Trophoblast cell (in vitro differentiated cells and primary cell): ENCODE data around the gene ZNF683.

Source experiments
- DNase-seq, 2 donors: peaks; one replicate each; pipeline ENCODE4 v3.0.0-alpha.2; 2016
- H2AFZ ChIP-seq: 2 replicates; pipeline ENCODE4 v1.6.1; 2013; ENCODE audit warnings: low read length, moderate library complexity, mild to moderate bottlenecking; ENCODE audit not compliant: insufficient read depth, poor library complexity
- H2AK5ac ChIP-seq: 2 replicates; pipeline ENCODE4 v1.6.1; 2013; ENCODE audit warnings: mild to moderate bottlenecking, low read length
- H2BK120ac ChIP-seq: 2 replicates; pipeline ENCODE4 v1.6.1; 2013; ENCODE audit warnings: low read length, mild to moderate bottlenecking, moderate library complexity; ENCODE audit not compliant: insufficient read depth, poor library complexity
- H2BK12ac ChIP-seq: 2 replicates; pipeline ENCODE4 v1.6.1; 2013; ENCODE audit warnings: mild to moderate bottlenecking, low read length, moderate library complexity
- H2BK5ac ChIP-seq: 2 replicates; pipeline ENCODE4 v1.6.1; 2013; ENCODE audit warnings: low read length, low read depth, moderate library complexity, mild to moderate bottlenecking; ENCODE audit not compliant: poor library complexity
- H3K14ac ChIP-seq: 2 replicates; pipeline ENCODE4 v1.6.1; 2013; ENCODE audit warnings: mild to moderate bottlenecking, low read length
- H3K18ac ChIP-seq: 2 replicates; pipeline ENCODE4 v1.6.1; 2013; ENCODE audit warnings: mild to moderate bottlenecking, low read length
- H3K23ac ChIP-seq: 2 replicates; pipeline ENCODE4 v1.6.1; 2013; ENCODE audit warnings: low read length
- H3K27ac ChIP-seq: 2 replicates; pipeline ENCODE4 v1.5.1; 2013; ENCODE audit warnings: low read depth, mild to moderate bottlenecking, inconsistent platforms, low read length, moderate library complexity
- H3K27me3 ChIP-seq: 2 replicates; pipeline ENCODE4 v1.6.1; 2013; ENCODE audit warnings: inconsistent platforms, mild to moderate bottlenecking, low read length, moderate library complexity; ENCODE audit not compliant: insufficient read depth
- H3K36me3 ChIP-seq, 2 experiments: 1 replicate in 1 of 2; 2 replicates in 1 of 2; pipeline ENCODE4 v1.6.1; 2013; ENCODE audit warnings: low read length in 2 of 2, mild to moderate bottlenecking in 2 of 2, moderate library complexity in 1 of 2; ENCODE audit not compliant: insufficient read depth in 2 of 2, control insufficient read depth in 1 of 2
- H3K4ac ChIP-seq: 2 replicates; pipeline ENCODE4 v1.6.1; 2013; ENCODE audit warnings: low read depth, mild to moderate bottlenecking, low read length, moderate library complexity
- H3K4me1 ChIP-seq, 2 experiments: 1 replicate in 1 of 2; 2 replicates in 1 of 2; pipeline ENCODE4 v1.6.1; 2013; ENCODE audit warnings: low read length in 2 of 2, mild to moderate bottlenecking in 2 of 2, moderate library complexity in 1 of 2; ENCODE audit not compliant: insufficient read depth in 2 of 2, control insufficient read depth in 1 of 2
- H3K4me2 ChIP-seq: 2 replicates; pipeline ENCODE4 v1.6.1; 2013; ENCODE audit warnings: inconsistent platforms, mild to moderate bottlenecking, low read length, moderate library complexity
- H3K4me3 ChIP-seq: 2 replicates; pipeline ENCODE4 v1.5.1; 2013; ENCODE audit warnings: mild to moderate bottlenecking, low read depth, low read length, inconsistent platforms
- H3K79me1 ChIP-seq: one replicate; pipeline ENCODE4 v1.6.1; 2013; ENCODE audit warnings: low read length
- H3K79me2 ChIP-seq: 2 replicates; pipeline ENCODE4 v1.6.1; 2013; ENCODE audit warnings: low read length, mild to moderate bottlenecking; ENCODE audit not compliant: control insufficient read depth, insufficient read depth, poor library complexity
- H3K9ac ChIP-seq: 2 replicates; pipeline ENCODE4 v1.6.1; 2013; ENCODE audit warnings: mild to moderate bottlenecking, low read length
- H3K9me3 ChIP-seq: 2 replicates; pipeline ENCODE4 v1.6.1; 2013; ENCODE audit warnings: low read depth, mild to moderate bottlenecking, control low read depth, inconsistent platforms, low read length; ENCODE audit not compliant: insufficient read depth
- H4K12ac ChIP-seq: 2 replicates; pipeline ENCODE4 v1.6.1; 2013; ENCODE audit warnings: low read depth, mild to moderate bottlenecking, low read length, moderate library complexity
- H4K8ac ChIP-seq: 2 replicates; pipeline ENCODE4 v1.6.1; 2013; ENCODE audit warnings: low read depth, mild to moderate bottlenecking, low read length, moderate library complexity
- H4K91ac ChIP-seq: one replicate; pipeline ENCODE4 v1.6.1; 2013; ENCODE audit warnings: low read depth, mild to moderate bottlenecking, low read length, moderate library complexity
- WGBS: extraction: QIAGEN DNeasy Blood & Tissue Kit; methylation state at CpG from one replicate; pipeline ENCODE4 v1.1.7; 2013; ENCODE audit warnings: missing lambda C conversion rate; ENCODE audit not compliant: insufficient read length, insufficient coverage; ENCODE audit errors: extremely low coverage; 5-methylcytosine and 5-hydroxymethylcytosine counted together

ZNF683 gene

DNA sequence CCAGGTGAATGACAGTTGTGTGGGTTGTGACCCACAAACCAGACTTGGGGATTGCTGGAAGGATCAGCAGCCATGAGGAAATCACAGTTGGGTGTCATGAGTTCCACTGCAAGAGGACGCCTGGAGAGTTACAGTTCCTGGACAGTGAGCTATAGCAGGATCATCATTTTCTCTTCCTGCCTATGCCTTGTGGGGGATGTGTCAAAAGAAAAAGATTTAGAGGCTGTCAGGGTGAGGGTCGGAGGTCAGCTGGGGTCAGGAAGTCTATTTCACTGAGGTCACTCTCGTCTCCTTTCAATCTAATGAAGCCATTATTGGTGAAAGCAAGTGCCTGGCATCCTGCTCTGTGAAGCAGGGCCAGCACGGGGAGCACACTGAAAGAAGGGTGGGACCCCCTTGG lies 31.1 kb upstream of the ZNF683 start:
- Histone ChIP-seq H3K4me2 (no peak overlapping the region), H4K12ac (no peak overlapping the region), H2BK120ac (no peak overlapping the region), H3K36me3 (no peaks in the 10 kb centered on the region), H3K79me2 (no peaks in the 10 kb centered on the region), H3K4me1 (peaks cover 0 to 6% of the 10 kb centered on the region in 2 experiments), H2AK5ac (no peak overlapping the region), H3K18ac (no peak overlapping the region), H2AFZ (no peak overlapping the region), H3K27me3 (no peaks in the 10 kb centered on the region), H3K9ac (no peak overlapping the region), H2BK12ac (no peak overlapping the region), H3K23ac (no peak overlapping the region), H3K79me1 (no peaks in the 10 kb centered on the region), H4K91ac (no peak overlapping the region), H4K8ac (no peak overlapping the region), H3K14ac (no peak overlapping the region), H3K9me3 (no peaks in the 10 kb centered on the region), H3K4me3 (no peak overlapping the region), H3K4ac (no peak overlapping the region), H2BK5ac (no peak overlapping the region), H3K27ac (no peak overlapping the region)
- no CpG with 5 or more reads among the region's 4 CpGs for WGBS
- no peak for DNase-seq

DNA sequence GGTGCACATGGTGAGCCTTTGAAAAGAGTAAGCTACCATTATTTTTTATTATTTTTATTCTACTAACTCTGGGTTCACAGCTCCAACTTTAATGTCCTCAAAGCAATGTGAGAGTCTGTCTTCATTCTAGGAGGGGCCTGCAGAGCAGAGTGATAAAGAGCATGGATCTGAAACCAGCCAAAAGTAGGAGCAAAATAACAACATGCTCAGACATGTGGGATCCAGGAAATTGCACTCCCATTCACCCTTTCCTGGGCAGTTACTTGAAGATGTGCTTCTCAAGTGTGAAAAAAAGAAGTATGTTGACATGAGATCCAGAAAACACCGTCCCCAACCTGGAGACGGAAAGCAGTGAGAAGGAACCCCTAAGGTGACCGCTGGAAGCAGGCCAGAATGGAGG lies 29.3 kb upstream of the ZNF683 start:
- Histone ChIP-seq H3K36me3 (no peaks in the 10 kb centered on the region), H4K8ac (no peak overlapping the region), H2AK5ac (no peak overlapping the region), H3K14ac (no peak overlapping the region), H4K91ac (no peak overlapping the region), H3K9ac (no peak overlapping the region), H3K27ac (no peak overlapping the region), H3K4me2 (no peak overlapping the region), H4K12ac (no peak overlapping the region), H3K4ac (no peak overlapping the region), H2BK12ac (no peak overlapping the region), H3K79me2 (no peaks in the 10 kb centered on the region), H3K4me1 (peaks cover 0 to 5% of the 10 kb centered on the region in 2 experiments), H2BK120ac (no peak overlapping the region), H2AFZ (no peak overlapping the region), H3K23ac (no peak overlapping the region), H3K9me3 (no peaks in the 10 kb centered on the region), H3K27me3 (no peaks in the 10 kb centered on the region), H3K4me3 (no peak overlapping the region), H3K79me1 (no peaks in the 10 kb centered on the region), H3K18ac (no peak overlapping the region), H2BK5ac (no peak overlapping the region)
- no peak for DNase-seq
- no CpG with 5 or more reads among the region's 3 CpGs for WGBS

DNA sequence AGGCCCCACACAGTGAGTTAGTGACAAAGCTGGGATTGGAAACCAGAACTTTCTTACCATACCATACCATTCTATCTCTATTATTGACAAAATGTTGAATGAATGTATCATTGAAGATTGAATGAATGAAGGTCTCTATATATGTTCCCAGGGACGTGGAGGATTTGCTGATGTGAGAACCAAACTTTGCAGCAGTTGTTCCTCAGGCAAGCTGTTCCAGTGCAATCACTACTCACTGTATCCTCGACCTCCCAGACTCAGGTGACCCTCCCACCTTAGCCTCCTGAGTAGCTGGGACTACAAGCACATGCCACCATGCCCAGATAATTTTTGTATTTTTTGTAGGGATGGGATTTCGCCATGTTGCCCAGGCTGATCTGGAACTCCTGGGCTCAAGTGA lies 26.5 kb upstream of the ZNF683 start:
- Histone ChIP-seq H3K79me1 (no peaks in the 10 kb centered on the region), H3K9ac (no peak overlapping the region), H4K8ac (no peak overlapping the region), H3K79me2 (no peaks in the 10 kb centered on the region), H3K27ac (no peak overlapping the region), H3K4ac (no peak overlapping the region), H2BK120ac (no peak overlapping the region), H3K9me3 (no peaks in the 10 kb centered on the region), H3K23ac (no peak overlapping the region), H3K27me3 (no peaks in the 10 kb centered on the region), H3K4me2 (no peak overlapping the region), H2BK12ac (no peak overlapping the region), H3K14ac (no peak overlapping the region), H2AFZ (no peak overlapping the region), H3K18ac (no peak overlapping the region), H2AK5ac (no peak overlapping the region), H3K4me1 (peaks cover 0 to 5% of the 10 kb centered on the region in 2 experiments), H4K12ac (no peak overlapping the region), H4K91ac (no peak overlapping the region), H2BK5ac (no peak overlapping the region), H3K36me3 (no peaks in the 10 kb centered on the region), H3K4me3 (no peak overlapping the region)
- DNase-seq: no peak
- no CpG with 5 or more reads among the region's 3 CpGs for WGBS

DNA sequence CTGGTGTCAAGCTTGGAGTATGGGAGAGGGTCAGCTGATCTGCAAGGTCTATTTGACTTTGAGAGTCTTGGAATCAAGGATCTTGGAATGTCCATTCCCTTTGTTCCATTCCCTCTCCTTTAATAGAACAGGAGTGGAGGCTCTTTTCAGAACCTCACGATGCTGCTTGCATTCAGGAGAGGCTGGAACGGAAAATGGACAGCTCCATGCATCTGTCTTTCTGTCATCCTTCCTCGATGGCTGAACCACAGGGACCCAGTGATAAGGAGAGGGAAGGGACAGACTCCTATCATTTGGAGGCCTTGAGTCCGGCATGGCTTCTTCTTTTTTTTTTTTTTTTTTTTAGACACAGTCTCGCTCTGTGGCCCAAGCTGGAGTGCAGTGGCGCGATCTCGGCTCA lies 23.2 kb upstream of the ZNF683 start:
- H3K4ac ChIP-seq: no peak overlapping the region

More for the DNA sequence above, 23.2 kb upstream of the ZNF683 start:
- Histone ChIP-seq H2BK5ac (no peak overlapping the region), H3K4me3 (no peak overlapping the region), H3K23ac (no peak overlapping the region), H4K8ac (no peak overlapping the region), H3K14ac (no peak overlapping the region), H2BK12ac (no peak overlapping the region), H3K36me3 (no peaks in the 10 kb centered on the region), H4K12ac (no peak overlapping the region), H2BK120ac (no peak overlapping the region), H2AK5ac (no peak overlapping the region), H3K27ac (no peak overlapping the region), H3K79me1 (no peaks in the 10 kb centered on the region), H3K9me3 (no peaks in the 10 kb centered on the region), H3K79me2 (no peaks in the 10 kb centered on the region), H3K27me3 (no peaks in the 10 kb centered on the region), H2AFZ (no peak overlapping the region), H3K9ac (no peak overlapping the region), H3K18ac (no peak overlapping the region), H3K4me1 (no peaks in the 10 kb centered on the region), H4K91ac (no peak overlapping the region), H3K4me2 (no peak overlapping the region)
- no peak for DNase-seq
- WGBS: no CpG with 5 or more reads among the region's 8 CpGs
